Right ventricle myocardium superior (tissue), 1 donor: ENCODE results near the gene C20orf173. TPM values are rescaled to one million over a fixed set of nuclear protein-coding genes. Genes with fewer than 3 reads are reported as not detected.

ENCODE experiments used
- ATAC-seq: fragments of 200-7000 bp; cut with Tn5 transposase; one replicate; pipeline ENCODE4 v1.9.1; 2020; ENCODE audit warnings: mild to moderate bottlenecking; ENCODE audit not compliant: poor library complexity
- DNase-seq: peaks from one replicate; pipeline ENCODE4 v3.0.0-alpha.2; 2020
- intact Hi-C: fragments of 100-400 bp; cut with DNase I; formaldehyde crosslinking; loops from one replicate; pipeline ENCODE4 v1.11.2; 2022
- total RNA-seq: library from RNA; stranded (reverse); fragmentation: NEBNext Ultra II Directional; extraction: Animal tissue kit (Norgen Biotek cat#: 25700); gene quantifications from one replicate; pipeline ENCODE4 v1.2.1, GENCODE V29; 2021
- donor health status: DM: no; HTN: yes; CAD: no; lungs with severe emphysema.

The C20orf173 gene
- total RNA-seq, 1 donor from 2014 or later, result not detected

- intact Hi-C loops, result no loop called here
- DNase-seq, result no peak
- no peak for ATAC-seq
Measured at GRCh38 chr20:35514371-35514932, 15.0 kb downstream of the C20orf173 start.

- intact Hi-C loops, result no loop called here
- ATAC-seq (peak; percentile 64), DNase-seq (no peak)
Measured at GRCh38 chr20:35511814-35512420, 17.5 kb downstream of the C20orf173 start.

- DNase-seq (no peak), ATAC-seq (no peak)
- intact Hi-C loops, result no loop called here
Measured at GRCh38 chr20:35510951-35511735, 18.3 kb downstream of the C20orf173 start.

- DNase-seq, result no peak
Measured at GRCh38 chr20:35508493-35509218, 20.8 kb downstream of the C20orf173 start.

GRCh38 chr20:35506872-35507638 lies 22.4 kb downstream of the C20orf173 start:
- no peak for ATAC-seq
- intact Hi-C loops, result no loop called here
- DNase-seq, result no peak

More at GRCh38 chr20:35508493-35509218, 20.8 kb downstream of the C20orf173 start:
- no peak for ATAC-seq
- intact Hi-C loops, result no loop called here

GRCh38 chr20:35506179-35506578 lies 23.3 kb downstream of the C20orf173 start:
- intact Hi-C loops, result no loop called here
- DNase-seq (no peak), ATAC-seq (no peak)

GRCh38 chr20:35504751-35505150 lies 24.7 kb downstream of the C20orf173 start:
- ATAC-seq (no peak), DNase-seq (no peak)
- intact Hi-C loops, result no loop called here

GRCh38 chr20:35503841-35504561 lies 25.5 kb downstream of the C20orf173 start:
- ATAC-seq (peak; percentile 62), DNase-seq (peak; percentile 64)
- intact Hi-C loops, result no loop called here

- intact Hi-C loops, result no loop called here
- ATAC-seq (no peak), DNase-seq (no peak)
Measured at GRCh38 chr20:35503281-35503680, 26.2 kb downstream of the C20orf173 start.

GRCh38 chr20:35502352-35502751 lies 27.1 kb downstream of the C20orf173 start:
- no peak for ATAC-seq
- no peak for DNase-seq
- intact Hi-C loops, result no loop called here

GRCh38 chr20:35499271-35499670 lies 30.2 kb downstream of the C20orf173 start:
- intact Hi-C loops, result no loop called here
- DNase-seq (no peak), ATAC-seq (no peak)

- ATAC-seq (peak; percentile 97), DNase-seq (peak; percentile 87)
- intact Hi-C loops, result no loop called here
Measured at GRCh38 chr20:35497780-35498189, 31.7 kb downstream of the C20orf173 start.

GRCh38 chr20:35497320-35497719 lies 32.1 kb downstream of the C20orf173 start:
- DNase-seq (no peak), ATAC-seq (peak; percentile 39)
- intact Hi-C loops, result no loop called here

- DNase-seq (no peak), ATAC-seq (no peak)
- intact Hi-C loops, result no loop called here
Measured at GRCh38 chr20:35496481-35496880, 33.0 kb downstream of the C20orf173 start.

GRCh38 chr20:35492352-35492751 lies 37.1 kb downstream of the C20orf173 start:
- no peak for ATAC-seq
- no peak for DNase-seq
- intact Hi-C loops, result no loop called here

- intact Hi-C loops, result no loop called here
- ATAC-seq (no peak), DNase-seq (no peak)
Measured at GRCh38 chr20:35491823-35492222, 37.6 kb downstream of the C20orf173 start.

GRCh38 chr20:35490736-35491181 lies 38.7 kb downstream of the C20orf173 start:
- intact Hi-C loops, result no loop called here
- ATAC-seq, result peak; percentile 73
- no peak for DNase-seq

- intact Hi-C loops, result no loop called here
- DNase-seq (no peak), ATAC-seq (no peak)
Measured at GRCh38 chr20:35489717-35490116, 39.7 kb downstream of the C20orf173 start.
